ENCODE data around the gene PSMD1. TPM values are rescaled to one million over a fixed set of nuclear protein-coding genes. Genes with fewer than 3 reads are reported as not detected.
"Not testable (repeated sequence)": the region's sequence is repeated elsewhere in the genome, so short reads cannot be mapped to it uniquely, and the experiment has no call there.

PSMD1 gene
- total and polyA plus RNA-seq, 11 donors, result 33.2 to 124 (median 86.1) TPM

DNA sequence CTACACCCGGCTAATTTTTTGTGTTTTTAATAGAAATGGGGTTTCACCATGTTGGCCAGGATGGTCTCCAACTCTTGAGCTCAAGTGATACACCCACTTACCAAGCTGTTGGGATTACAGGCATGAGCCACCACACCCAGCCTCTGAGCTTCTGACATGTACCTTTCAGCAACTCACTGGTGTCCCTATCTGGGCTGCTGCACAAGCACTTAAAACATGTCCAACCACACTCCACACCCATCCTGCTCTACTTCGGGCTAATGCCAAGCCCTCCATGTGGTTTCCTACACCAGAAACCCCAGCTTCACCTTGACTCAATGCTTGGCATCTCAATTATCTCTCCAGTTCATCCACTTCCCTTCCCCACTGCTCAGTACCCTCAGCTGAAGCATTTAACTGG, 119.4 kb downstream of the PSMD1 start:
- ATAC-seq, result peak; percentile 50 to 83 (median 74)
- H3K27ac ChIP-seq, result no peak overlapping the region
- peak in 1 of 5 donors; percentile 48 for DNase-seq
- H3K4me1 ChIP-seq, result peaks cover 0 to 28% (median 8%) of the 10 kb centered on the region in 12 donors
- intact Hi-C loops (cut with DNase I), result no loop called here
- no peaks in the 10 kb centered on the region for H3K9me3 ChIP-seq
- whole genome bisulfite sequencing, 4 donors, result 33 to 47% (median 44%) methylated on average over 2 of the region's 2 CpGs
- H3K4me3 ChIP-seq, result no peak overlapping the region
- no peaks in the 10 kb centered on the region for H3K27me3 ChIP-seq
- no peak for TF ChIP-seq POLR2A (IDR thresholded peaks at IDR 0.05)
- TF ChIP-seq, protein P1, sequence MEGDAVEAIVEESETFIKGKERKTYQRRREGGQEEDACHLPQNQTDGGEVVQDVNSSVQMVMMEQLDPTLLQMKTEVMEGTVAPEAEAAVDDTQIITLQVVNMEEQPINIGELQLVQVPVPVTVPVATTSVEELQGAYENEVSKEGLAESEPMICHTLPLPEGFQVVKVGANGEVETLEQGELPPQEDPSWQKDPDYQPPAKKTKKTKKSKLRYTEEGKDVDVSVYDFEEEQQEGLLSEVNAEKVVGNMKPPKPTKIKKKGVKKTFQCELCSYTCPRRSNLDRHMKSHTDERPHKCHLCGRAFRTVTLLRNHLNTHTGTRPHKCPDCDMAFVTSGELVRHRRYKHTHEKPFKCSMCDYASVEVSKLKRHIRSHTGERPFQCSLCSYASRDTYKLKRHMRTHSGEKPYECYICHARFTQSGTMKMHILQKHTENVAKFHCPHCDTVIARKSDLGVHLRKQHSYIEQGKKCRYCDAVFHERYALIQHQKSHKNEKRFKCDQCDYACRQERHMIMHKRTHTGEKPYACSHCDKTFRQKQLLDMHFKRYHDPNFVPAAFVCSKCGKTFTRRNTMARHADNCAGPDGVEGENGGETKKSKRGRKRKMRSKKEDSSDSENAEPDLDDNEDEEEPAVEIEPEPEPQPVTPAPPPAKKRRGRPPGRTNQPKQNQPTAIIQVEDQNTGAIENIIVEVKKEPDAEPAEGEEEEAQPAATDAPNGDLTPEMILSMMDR (IDR thresholded peaks at IDR 0.05), result no peak
- H3K36me3 ChIP-seq, result peaks cover 0 to 41% (median 24%) of the 10 kb centered on the region in 9 donors

DNA sequence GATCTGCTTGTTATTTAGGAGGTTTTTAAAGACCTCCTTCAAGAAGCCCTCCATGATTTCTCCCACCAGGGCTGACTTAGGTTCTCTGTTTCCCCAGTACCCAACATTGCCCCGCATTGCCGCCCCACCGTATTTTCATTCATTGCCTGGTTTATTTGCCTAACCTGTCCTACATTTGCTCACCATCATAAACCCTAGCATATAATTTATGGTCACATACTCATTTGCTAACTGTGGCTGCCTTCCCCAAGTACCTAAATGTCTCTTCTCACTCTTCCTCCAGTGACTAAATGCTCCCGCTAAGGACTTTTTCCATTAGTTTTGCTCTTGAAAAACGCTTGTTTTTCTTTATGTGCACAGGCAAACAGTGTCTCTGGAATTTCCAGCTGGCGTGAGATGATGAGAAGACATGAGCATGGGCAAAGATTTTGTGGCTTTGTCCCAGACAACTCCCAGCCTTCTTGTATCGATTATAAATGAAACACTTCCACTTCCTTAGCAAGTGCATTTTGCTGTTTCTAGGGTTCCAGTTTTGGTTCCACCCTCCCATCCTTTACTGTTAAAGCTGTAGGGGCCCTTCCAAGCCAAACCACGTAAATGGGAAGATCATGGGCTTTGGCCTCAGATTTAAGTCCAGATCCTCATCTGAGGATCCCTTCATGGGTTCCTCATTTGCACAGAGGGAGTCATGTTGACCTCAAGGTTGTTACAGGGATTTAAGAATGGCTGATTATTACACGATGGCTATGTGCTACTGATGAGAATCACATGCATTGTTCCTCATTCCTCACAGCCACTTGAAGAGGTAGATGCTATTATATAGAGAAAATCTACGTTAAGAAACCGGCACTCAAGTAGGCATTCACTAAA, 120.7 kb downstream of the PSMD1 start:
- no peak overlapping the region for H3K4me3 ChIP-seq
- DNase-seq (no peak), ATAC-seq (no peak)
- WGBS, 4 donors, result 90 to 91% (median 90%) methylated on average over 11 of the region's 11 CpGs
- H3K9me3 ChIP-seq, result no peaks in the 10 kb centered on the region
- H3K27me3 ChIP-seq, result no peaks in the 10 kb centered on the region
- intact Hi-C loops (cut with DNase I), result no loop called here
- peaks cover 0 to 28% (median 12%) of the 10 kb centered on the region in 9 donors for H3K36me3 ChIP-seq
- TF ChIP-seq, protein P1 (IDR thresholded peaks at IDR 0.05), result no peak
- no peak for TF ChIP-seq POLR2A (IDR thresholded peaks at IDR 0.05)
- H3K4me1 ChIP-seq, result peaks cover 0 to 41% (median 18%) of the 10 kb centered on the region in 12 donors
- H3K27ac ChIP-seq, result no peak overlapping the region

DNA sequence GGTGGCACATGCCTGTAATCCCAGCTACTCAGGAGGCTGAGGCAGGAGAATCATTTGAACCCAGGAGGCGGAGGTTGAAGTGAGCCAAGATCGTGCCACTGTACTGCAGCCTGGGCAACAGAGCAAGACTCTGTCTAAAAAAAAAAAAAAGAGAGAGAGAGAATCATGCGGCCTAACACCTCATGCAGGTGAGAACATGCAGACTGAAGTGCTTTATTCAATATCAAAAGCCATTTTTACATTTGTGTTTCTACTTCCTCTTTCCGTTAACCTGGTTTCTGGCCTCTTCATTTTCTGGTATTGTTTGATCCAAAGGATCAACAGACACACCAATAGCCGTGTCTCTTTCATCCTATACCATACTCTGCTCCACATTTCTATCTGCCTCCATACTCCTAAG, 122.1 kb downstream of the PSMD1 start:
- WGBS, 4 donors, result 92 to 97% (median 94%) methylated on average over 5 of the region's 5 CpGs
- ATAC-seq; H3K27ac ChIP-seq; DNase-seq; H3K27me3 ChIP-seq; H3K4me3 ChIP-seq; intact Hi-C loops (cut with DNase I); H3K9me3 ChIP-seq: not testable (repeated sequence)
- Histone ChIP-seq H3K36me3 (peaks cover 0 to 15% (median 0%) of the 10 kb centered on the region in 9 donors), H3K4me1 (peaks cover 0 to 42% (median 20%) of the 10 kb centered on the region in 12 donors)

DNA sequence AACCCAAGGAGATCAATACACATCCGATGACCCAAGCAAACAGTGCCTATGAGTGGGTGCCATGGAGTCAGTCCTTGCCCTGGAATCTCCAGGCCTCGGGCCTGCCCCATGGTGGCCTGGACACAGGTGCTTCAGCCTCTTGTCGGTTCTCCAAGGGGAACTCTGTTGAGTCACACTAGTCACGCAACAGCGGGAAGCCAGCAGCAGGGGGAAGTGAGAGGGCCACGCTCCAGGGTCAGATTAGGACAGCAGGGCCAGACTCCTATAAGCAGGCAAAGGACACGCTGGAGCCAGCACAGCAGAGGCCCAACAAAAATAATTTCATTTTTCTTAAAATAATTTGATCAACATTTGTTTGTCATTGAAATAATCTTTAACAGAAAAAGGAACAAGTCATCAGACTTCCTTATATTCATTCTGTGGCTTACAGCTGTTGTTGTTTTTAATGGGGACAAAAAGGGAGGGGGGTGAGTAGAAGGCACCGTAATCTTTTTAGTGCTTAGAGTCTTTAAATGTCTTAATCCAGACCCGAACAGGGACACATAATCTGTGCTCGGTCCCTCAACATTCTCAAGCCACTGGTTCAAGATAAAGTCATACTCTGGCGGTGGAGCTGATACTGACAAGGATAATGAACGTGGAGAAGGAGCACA, 125.3 kb downstream of the PSMD1 start:
- ATAC-seq (peak; percentile 78 to 89 (median 86)), DNase-seq (peak; percentile 73 to 87 (median 86))
- intact Hi-C loops (cut with DNase I), result loop anchor here in 1 of 10 donors (2.0 kb wide), 1 partner anchor 57 kb away; the partner anchor contains the start of gene HTR2B
- Histone ChIP-seq H3K4me3 (no peak overlapping the region), H3K36me3 (no peaks in the 10 kb centered on the region), H3K9me3 (no peaks in the 10 kb centered on the region), H3K27me3 (no peaks in the 10 kb centered on the region), H3K4me1 (peaks cover 5 to 63% (median 36%) of the 10 kb centered on the region in 12 donors), H3K27ac (peak overlapping the region; percentile 9 to 77 (median 54))
- 32 to 42% (median 36%) methylated on average over 10 to 12 of the region's 12 CpGs for WGBS, 4 donors
- TF ChIP-seq POLR2A (IDR thresholded peaks at IDR 0.05), result no peak
- TF ChIP-seq, protein P1 (IDR thresholded peaks at IDR 0.05), result peak in 1 of 12 donors; percentile 7
